ENCODE results near the gene SSC5D. TPM values are rescaled to one million over a fixed set of nuclear protein-coding genes. Genes with fewer than 3 reads are reported as not detected.

The SSC5D gene
- total RNA-seq, 2 donors from 2014 or later, result 32.4 to 40.6 TPM

DNA sequence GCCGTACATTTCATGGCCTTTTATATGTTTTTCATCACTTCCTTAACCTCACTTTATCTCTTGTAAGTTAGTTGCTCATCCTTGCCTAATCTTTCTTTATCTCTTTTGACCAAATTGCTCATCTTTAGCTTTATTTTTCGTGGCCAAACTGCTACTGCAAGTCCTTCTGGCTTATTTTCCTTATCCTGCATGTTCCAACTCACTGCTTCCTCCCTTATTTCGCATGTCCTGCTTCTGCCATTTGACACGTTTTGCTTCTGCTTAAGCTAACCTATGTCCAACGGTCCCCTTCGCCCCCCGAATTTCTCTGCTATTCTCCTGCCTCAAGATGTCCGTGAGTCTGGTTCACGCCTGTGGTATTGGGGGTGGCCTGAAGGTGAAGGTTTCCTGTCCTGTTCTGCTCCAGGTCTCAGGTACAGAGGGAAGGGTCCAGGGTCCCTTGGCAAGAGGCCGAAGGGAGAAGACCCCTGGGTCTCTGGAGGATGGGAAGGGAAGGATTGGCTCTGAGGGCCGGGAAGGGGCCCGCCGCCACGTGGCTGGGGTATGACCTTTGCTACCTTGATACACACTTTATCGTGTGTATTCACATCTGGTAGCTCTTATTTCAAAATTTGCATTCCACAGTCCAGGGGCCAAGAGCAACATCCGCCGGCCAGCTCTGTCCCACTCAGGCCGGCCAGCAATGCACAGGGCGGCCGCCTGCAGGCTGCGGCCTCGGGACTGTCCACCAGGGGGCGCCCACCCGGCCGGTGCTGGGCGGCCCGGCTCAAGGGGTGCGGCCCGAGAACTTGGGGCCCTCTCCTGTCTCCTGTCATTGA is 20.8 kb upstream of the SSC5D start:
- intact Hi-C loops (cut with DNase I), result loop anchor here (5.0 kb wide), 1 partner anchor 35 kb away; no protein-coding TSS in a partner anchor

DNA sequence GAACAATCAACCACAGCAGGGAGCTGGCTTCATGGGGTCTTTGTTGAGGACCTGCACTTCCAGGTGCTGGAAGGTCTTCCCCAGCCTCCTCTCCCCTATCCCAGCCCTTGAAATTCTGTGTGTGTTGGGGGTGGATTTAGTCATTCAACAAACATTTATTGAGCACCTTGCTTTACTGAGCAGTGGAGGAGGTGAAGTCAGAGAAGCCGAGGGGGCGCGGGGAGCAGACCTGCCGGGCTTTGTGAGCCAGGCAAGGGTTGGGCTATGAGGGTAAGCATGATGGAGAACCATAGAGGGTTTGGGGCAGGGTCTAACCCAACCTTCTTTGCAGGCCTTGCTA is 20.2 kb upstream of the SSC5D start:
- intact Hi-C loops (cut with DNase I), result loop anchor here (5.0 kb wide), 1 partner anchor 34 kb away; no protein-coding TSS in a partner anchor
- no peak for DNase-seq (ENCODE audit: low spot score)

More for the DNA sequence above, 20.8 kb upstream of the SSC5D start:
- peak; percentile 90 for DNase-seq (ENCODE audit: low spot score)

GRCh38 chr19:55471266-55471665 is 17.0 kb upstream of the SSC5D start:
- no peak for DNase-seq (ENCODE audit: low spot score)
- intact Hi-C loops (cut with DNase I), result loop anchor here in 1 of 2 donors (10.0 kb wide), 1 partner anchor 1176 kb away; no protein-coding TSS in a partner anchor

DNA sequence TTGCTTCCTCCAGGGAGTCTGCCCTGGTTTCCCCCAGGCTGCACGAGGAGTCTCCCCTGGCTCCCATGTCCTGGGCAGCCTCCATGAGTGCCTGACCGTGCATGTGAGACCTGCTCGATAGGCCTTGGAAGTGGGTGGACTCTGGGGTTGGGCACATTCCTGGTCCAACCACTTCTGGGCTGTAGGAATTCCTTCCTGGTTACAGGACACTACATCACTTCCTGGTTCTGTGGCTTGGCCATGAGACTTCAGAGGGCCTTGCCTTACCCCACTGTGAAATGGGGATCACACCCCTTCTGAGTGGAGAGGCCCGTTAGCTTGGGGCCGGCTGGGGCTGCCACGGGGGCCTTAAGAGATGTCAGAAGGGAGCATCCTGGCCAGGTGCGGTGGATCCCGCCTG is 15.8 kb upstream of the SSC5D start:
- intact Hi-C loops (cut with DNase I), result loop anchor here in 1 of 2 donors (1.0 to 10.0 kb wide), 2 partner anchors 39 to 1178 kb away; no protein-coding TSS in a partner anchor
- no peak for DNase-seq (ENCODE audit: low spot score)

GRCh38 chr19:55473225-55474012 is 14.8 kb upstream of the SSC5D start:
- DNase-seq (ENCODE audit: low spot score), result no peak
- intact Hi-C loops (cut with DNase I), result loop anchor here in 1 of 2 donors (10.0 kb wide), 1 partner anchor 1179 kb away; no protein-coding TSS in a partner anchor

DNA sequence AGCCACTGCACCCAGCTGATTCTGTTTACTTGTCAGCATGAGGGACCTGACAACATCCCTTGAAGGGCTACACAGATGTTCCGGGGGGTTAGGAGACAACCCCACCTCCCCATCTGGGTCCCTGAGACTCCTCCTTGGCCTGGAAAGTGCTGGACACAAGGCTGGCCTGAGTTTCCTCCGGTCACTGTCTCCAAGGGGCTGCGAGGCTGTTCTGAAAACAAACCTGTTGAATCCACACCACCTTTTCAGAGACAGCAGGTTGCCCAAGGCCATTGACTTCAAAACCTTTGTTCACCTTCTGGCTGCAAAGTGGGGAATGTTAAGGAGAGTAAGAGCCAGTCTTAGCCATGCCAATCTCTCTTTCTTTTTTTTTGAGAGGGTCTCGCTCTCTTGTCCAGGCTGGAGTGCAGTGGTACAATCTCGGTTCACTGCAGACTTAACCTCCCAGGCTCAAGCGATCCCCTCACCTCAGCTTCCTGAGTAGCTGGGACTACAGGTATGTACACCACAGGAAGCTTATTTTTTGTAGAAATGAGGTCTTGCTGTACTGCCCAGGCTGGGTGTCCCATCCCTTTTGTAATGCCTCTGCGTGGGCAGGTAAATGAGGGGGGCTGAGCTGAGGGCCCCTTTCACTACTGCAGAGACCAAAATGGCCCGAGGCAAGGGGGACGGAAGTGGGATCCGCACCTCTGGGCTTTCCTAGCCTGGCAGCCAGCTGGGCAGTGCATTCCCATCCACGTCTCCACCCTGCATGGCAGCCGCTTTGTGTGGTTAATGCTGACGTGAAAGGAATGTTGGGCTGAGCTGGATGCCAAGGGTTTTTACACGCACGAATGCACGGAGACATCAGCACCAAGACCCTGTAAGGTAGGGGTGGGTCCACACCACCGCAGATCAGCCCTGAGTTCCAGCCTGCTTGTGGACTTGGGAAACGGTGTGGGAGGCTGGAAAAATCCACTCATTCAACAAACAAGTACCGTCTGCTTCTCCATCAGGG is 13.7 kb upstream of the SSC5D start:
- DNase-seq (ENCODE audit: low spot score), result no peak
- intact Hi-C loops (cut with DNase I), result loop anchor here in 1 of 2 donors (10.0 kb wide), 1 partner anchor 1180 kb away; no protein-coding TSS in a partner anchor

DNA sequence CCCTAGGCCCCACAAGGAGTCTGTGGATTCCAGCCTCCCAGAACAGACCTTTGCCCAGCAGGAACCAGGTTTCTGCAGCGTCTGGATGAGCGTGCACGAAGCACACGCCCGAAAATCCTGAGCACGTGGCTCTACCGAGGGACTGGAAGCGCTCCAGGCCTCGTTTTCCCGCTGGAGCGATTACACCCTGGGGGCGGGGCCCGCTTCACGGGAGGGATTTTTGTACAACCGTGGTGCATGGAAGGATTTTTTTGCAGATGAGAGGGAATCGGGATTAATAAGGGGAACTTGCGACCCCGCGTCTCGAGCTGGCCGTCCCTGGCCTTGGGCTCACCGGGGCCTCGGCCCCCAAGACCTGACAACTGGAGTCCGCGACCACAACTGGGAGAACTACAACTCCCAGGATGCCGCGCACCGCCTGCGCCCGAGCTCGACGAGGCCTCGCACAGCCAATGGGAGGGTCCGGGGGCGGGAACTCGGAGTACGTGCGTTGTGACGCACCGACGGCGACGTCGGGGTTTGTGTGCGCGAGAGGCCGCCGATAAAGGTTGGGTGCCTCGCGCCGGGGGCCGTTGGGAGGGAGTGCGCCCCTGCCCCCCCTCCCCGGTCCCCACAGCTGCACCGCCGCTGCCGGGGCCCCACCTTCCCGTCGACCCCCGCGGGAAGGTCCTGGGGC is 12.0 kb upstream of the SSC5D start, which contains the start of gene ZNF628:
Gene ZNF628, plus strand, starts transcription at position 518 of the 676 bp plus-strand sequence. CDS start 3,294 bp downstream, outside the sequence.
- DNase-seq (ENCODE audit: low spot score), result peak; percentile 100
- intact Hi-C loops (cut with DNase I), result loop anchor here in 1 of 2 donors (10.0 kb wide), 1 partner anchor 1181 kb away; no protein-coding TSS in a partner anchor

- no peak for DNase-seq (ENCODE audit: low spot score)
- intact Hi-C loops (cut with DNase I), result loop anchor here in 1 of 2 donors (10.0 kb wide), 1 partner anchor 1183 kb away; no protein-coding TSS in a partner anchor
These were observed 10.3 kb upstream of the SSC5D start for GRCh38 chr19:55477905-55478304.

DNA sequence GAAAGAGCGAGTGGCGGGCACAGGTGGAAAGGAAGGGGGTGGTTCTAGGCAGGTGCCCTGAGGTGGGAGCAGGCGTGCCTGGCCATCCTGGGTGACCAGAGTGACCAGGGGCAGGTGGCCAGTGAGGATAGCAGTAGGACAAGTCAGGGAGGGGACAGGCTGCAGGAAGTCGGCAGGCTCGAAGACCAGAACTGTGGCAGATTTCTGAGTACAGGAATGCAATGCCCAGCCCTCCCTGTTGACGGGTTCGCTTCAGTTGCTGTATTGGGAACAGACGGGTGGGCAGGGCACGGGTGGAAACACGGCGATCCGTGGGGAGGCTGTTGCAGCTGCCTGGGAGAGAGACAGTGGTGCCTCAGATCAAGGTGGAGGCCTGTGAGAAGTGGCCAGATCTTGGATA is 9.9 kb upstream of the SSC5D start:
- DNase-seq (ENCODE audit: low spot score), result no peak

DNA sequence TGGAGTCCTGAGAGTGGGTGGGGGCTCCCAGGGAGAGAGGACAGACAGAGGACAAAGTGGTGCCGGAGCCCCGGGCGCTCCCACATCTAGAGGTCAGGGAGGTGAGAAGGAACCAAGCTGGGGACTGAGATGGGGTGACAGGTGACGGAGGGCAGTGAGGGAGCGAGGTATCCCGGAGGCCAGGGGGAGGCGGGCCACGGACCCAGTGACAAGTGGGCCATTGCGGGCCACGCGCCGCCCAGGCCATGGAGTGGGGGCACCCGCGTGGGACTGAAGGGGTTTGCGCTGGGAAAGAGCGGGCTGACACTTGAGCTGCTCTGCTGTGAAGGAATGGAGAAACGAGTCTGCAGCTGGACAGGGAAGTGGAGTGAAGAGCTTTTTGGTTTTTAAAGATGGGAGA is 9.2 kb upstream of the SSC5D start:
- intact Hi-C loops (cut with DNase I), result loop anchor here in 1 of 2 donors (10.0 kb wide), 1 partner anchor 1184 kb away; no protein-coding TSS in a partner anchor

More for the DNA sequence above, 9.9 kb upstream of the SSC5D start:
- intact Hi-C loops (cut with DNase I), result loop anchor here in 1 of 2 donors (10.0 kb wide), 1 partner anchor 1184 kb away; no protein-coding TSS in a partner anchor

DNA sequence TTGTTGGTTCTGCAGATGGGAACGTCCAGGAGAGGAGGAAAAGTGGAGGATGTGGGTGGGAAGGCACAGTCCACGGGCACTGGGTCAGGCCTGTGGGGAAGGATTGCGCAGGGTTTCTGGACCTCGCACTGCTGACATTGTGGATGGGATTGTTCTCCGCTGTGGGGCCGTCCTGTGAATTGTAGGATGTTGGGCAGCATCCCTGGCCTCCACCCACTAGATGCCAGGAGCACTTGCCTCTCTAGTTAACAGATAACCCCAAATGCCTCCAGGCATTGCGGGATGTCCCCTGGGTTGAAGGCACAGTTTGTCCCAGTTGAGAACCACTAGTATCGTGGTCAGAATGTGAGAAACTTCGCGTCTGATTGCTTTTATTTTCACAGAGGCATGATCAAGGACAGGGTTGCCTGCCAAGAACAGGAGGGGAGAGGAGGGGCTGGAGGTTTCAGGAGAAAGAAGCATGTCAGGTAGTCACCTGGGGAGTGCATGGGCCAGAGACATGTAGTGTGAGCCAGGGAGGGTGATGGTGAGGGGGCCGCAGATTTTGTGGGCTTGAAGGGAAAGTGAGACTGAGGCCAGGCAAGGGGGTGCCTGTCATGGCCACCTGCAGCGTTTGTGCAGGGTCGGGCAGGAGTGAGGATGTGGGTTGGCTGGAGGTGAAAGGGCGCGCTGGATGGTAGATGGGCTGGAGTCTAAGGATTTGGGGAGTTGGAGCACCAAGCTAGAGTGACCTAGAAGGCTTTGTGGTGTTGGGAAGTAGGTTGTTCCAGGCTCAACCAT is 8.6 kb upstream of the SSC5D start:
- intact Hi-C loops (cut with DNase I), result loop anchor here in 1 of 2 donors (5.0 to 10.0 kb wide), 2 partner anchors 557 to 1185 kb away; no protein-coding TSS in a partner anchor
- no peak for DNase-seq (ENCODE audit: low spot score)

More for the DNA sequence above, 9.2 kb upstream of the SSC5D start:
- DNase-seq (ENCODE audit: low spot score), result no peak

DNA sequence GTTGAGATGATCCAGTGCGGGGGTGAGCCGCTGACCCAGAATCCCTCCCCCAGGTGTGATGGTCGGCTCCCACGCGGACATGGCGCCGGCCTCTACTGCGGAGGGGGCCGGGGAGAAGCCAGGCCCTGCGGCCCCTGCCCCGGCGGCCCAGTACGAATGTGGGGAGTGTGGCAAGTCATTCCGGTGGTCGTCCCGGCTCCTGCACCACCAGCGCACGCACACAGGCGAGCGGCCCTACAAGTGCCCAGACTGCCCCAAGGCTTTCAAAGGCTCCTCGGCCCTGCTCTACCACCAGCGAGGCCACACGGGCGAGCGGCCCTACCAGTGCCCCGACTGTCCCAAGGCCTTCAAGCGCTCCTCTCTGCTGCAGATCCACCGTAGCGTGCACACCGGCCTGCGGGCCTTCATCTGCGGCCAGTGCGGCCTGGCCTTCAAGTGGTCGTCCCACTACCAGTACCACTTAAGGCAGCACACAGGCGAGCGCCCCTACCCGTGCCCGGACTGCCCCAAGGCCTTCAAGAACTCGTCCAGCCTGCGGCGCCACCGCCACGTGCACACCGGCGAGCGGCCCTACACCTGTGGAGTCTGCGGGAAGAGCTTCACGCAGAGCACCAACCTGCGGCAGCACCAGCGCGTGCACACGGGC is 7.0 kb upstream of the SSC5D start:
- no peak for DNase-seq (ENCODE audit: low spot score)

DNA sequence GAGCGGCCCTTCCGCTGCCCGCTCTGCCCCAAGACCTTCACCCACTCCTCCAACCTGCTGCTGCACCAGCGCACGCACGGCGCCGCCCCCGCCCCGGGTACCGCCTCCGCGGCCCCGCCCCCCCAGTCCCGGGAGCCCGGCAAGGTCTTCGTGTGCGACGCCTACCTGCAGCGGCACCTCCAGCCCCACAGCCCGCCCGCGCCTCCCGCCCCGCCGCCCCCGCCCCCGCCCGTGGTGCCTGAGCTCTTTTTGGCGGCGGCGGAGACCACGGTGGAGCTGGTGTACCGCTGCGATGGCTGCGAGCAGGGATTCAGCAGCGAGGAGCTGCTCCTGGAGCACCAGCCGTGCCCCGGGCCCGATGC is 6.5 kb upstream of the SSC5D start:
- no peak for DNase-seq (ENCODE audit: low spot score)
- intact Hi-C loops (cut with DNase I), result loop anchor here in 1 of 2 donors (5.0 kb wide), 1 partner anchor 559 kb away; no protein-coding TSS in a partner anchor

More for the DNA sequence above, 7.0 kb upstream of the SSC5D start:
- intact Hi-C loops (cut with DNase I), result loop anchor here in 1 of 2 donors (5.0 kb wide), 1 partner anchor 559 kb away; no protein-coding TSS in a partner anchor

DNA sequence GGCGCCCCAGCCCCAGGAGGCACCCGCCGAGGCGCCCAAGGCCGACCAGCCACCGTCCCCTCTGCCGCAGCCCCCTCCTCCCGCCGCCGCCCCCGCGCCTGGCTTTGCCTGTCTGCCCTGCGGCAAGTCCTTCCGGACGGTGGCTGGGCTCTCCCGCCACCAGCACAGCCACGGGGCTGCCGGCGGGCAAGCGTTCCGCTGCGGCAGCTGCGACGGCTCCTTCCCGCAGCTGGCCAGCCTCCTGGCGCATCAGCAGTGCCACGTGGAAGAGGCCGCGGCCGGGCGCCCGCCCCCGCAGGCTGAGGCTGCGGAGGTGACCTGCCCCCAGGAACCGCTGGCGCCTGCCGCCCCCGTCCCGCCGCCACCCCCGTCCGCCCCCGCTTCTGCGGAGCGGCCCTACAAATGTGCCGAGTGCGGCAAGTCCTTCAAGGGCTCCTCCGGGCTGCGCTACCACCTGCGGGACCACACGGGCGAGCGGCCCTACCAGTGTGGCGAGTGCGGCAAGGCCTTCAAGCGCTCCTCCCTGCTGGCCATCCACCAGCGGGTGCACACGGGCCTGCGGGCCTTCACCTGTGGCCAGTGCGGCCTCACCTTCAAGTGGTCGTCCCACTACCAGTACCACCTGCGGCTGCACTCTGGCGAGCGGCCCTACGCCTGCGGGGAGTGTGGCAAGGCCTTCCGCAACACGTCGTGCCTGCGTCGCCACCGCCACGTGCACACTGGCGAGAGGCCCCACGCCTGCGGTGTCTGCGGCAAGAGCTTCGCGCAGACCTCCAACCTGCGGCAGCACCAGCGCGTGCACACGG is 5.9 kb upstream of the SSC5D start:
- intact Hi-C loops (cut with DNase I), result loop anchor here in 1 of 2 donors (5.0 kb wide), 1 partner anchor 560 kb away; no protein-coding TSS in a partner anchor
- DNase-seq (ENCODE audit: low spot score), result no peak

- intact Hi-C loops (cut with DNase I), result loop anchor here in 1 of 2 donors (5.0 kb wide), 1 partner anchor 561 kb away; no protein-coding TSS in a partner anchor
- no peak for DNase-seq (ENCODE audit: low spot score)
These were observed 5.1 kb upstream of the SSC5D start for GRCh38 chr19:55482967-55483705.
